Subcutaneous abdominal adipose tissue (tissue), 5 donors: ENCODE data around the gene TREX2.

Experiments
- H3K27ac ChIP-seq: one replicate; pipeline ENCODE4 v1.7.0; 2013; ENCODE audit warnings: low read depth, mild to moderate bottlenecking, inconsistent platforms, low read length, moderate library complexity
- H3K27me3 ChIP-seq, 5 donors: one replicate each; pipeline ENCODE4 v1.7.0; 2013; ENCODE audit warnings: low read length in 5 of 5, inconsistent platforms in 1 of 5; ENCODE audit not compliant: control insufficient read depth in 5 of 5, insufficient read depth in 4 of 5
- H3K36me3 ChIP-seq, 5 donors: one replicate each; pipeline ENCODE4 v1.7.0; 2013; ENCODE audit warnings: low read length in 5 of 5; ENCODE audit not compliant: control insufficient read depth in 5 of 5, insufficient read depth in 5 of 5
- H3K4me1 ChIP-seq, 5 donors: one replicate each; pipeline ENCODE4 v1.7.0; 2013; ENCODE audit warnings: low read length in 5 of 5, mild to moderate bottlenecking in 3 of 5, moderate library complexity in 1 of 5; ENCODE audit not compliant: control insufficient read depth in 5 of 5, insufficient read depth in 5 of 5
- H3K4me3 ChIP-seq, 5 donors: one replicate each; pipeline ENCODE4 v1.7.0; 2013; ENCODE audit warnings: low read length in 5 of 5, low read depth in 1 of 5
- H3K9ac ChIP-seq, 5 donors: one replicate each; pipeline ENCODE4 v1.7.0; 2013; ENCODE audit warnings: low read length in 5 of 5, mild to moderate bottlenecking in 4 of 5, moderate library complexity in 3 of 5
- H3K9me3 ChIP-seq, 5 donors: one replicate each; pipeline ENCODE4 v1.7.0; 2013; ENCODE audit warnings: low read length in 5 of 5; ENCODE audit not compliant: control insufficient read depth in 5 of 5
- donor health status: healthy.
- donor health status: healthy.
- donor health status: healthy.
- donor health status: healthy.
- donor health status: healthy.

TREX2 gene

DNA sequence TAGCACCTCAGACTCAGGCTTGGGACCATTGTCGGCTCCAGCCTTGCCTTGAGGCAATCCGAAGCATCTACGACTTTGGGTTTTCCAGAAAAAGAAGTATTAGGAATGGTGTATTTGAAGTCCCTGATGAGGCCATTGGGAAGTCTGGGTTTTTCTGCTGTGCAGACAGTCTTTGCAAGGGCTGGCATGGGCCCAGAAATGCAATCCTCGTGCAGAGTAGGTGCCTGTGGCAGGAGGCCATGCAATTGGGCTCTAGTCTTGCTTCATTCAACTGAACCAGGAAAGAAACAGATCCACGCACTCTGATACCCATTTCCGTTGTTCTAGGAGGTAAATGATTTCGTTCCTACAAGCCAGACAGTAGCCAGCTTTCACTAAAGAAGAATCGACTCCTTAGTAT, 22.2 kb downstream of the TREX2 start:
- Histone ChIP-seq H3K27me3 (peaks cover 0 to 13% (median 6%) of the 10 kb centered on the region in 5 donors), H3K4me3 (no peak overlapping the region), H3K4me1 (peaks cover 0 to 12% (median 8%) of the 10 kb centered on the region in 5 donors), H3K27ac (no peak overlapping the region), H3K36me3 (peaks cover 0 to 29% (median 15%) of the 10 kb centered on the region in 5 donors), H3K9me3 (no peaks in the 10 kb centered on the region), H3K9ac (no peak overlapping the region)

GRCh38 chrX:153421856-153422255, 24.0 kb downstream of the TREX2 start:
- H3K27me3 ChIP-seq = peaks cover 0 to 16% (median 11%) of the 10 kb centered on the region in 5 donors
- no peak overlapping the region for H3K4me3 ChIP-seq
- H3K36me3 ChIP-seq = peaks cover 0 to 29% (median 15%) of the 10 kb centered on the region in 5 donors
- no peak overlapping the region for H3K27ac ChIP-seq
- H3K9me3 ChIP-seq = no peaks in the 10 kb centered on the region
- peaks cover under 1 to 23% (median 14%) of the 10 kb centered on the region in 5 donors for H3K4me1 ChIP-seq
- no peak overlapping the region for H3K9ac ChIP-seq

DNA sequence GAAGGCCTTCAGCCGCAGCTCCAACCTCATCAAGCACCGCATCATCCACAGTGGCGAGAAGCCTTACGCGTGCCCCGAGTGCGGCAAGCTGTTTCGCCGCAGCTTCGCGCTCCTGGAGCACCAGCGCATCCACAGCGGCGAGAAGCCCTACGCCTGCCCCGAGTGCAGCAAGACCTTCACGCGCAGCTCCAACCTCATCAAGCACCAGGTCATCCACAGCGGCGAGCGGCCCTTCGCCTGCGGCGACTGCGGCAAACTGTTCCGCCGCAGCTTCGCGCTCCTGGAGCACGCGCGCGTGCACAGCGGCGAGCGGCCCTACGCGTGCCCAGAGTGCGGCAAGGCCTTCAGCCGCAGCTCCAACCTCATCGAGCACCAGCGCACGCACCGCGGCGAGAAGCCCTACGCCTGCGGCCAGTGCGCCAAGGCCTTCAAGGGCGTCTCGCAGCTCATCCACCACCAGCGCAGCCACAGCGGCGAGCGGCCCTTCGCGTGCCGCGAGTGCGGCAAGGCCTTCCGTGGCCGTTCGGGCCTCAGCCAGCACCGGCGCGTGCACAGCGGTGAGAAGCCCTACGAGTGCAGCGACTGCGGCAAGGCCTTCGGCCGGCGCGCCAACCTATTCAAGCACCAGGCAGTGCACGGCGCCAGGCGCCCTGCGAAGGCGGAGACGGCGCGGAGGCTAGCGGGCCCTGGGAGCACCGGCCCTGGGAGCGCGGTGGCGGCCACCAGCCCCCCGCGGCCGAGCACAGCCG, 24.8 kb downstream of the TREX2 start:
- Histone ChIP-seq H3K9me3 (no peaks in the 10 kb centered on the region), H3K27me3 (peaks cover 0 to 16% (median 11%) of the 10 kb centered on the region in 5 donors), H3K36me3 (peaks cover 0 to 29% (median 15%) of the 10 kb centered on the region in 5 donors), H3K4me3 (no peak overlapping the region), H3K27ac (no peak overlapping the region), H3K9ac (no peak overlapping the region), H3K4me1 (peaks cover 2 to 30% (median 21%) of the 10 kb centered on the region in 5 donors)

DNA sequence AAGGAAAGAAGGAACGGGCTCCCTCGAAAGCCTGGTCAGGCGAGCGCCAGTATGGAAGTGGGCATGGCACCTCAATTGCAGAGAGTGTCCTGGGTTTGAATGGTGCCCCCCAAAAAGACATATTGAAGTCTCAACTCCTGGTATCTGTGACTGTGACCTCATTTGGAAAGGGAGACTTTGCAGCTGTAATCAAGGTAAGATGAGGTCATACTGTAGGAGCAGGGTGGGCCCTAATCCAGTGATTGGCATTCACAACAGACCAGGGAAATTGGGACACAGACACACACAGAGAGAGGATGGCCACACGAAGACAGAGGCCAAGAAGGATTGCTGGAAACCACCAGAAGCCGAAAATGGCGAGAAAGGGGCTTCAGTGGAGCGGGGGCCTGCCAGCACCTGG, 28.2 kb downstream of the TREX2 start:
- peaks cover 4 to 38% (median 27%) of the 10 kb centered on the region in 5 donors for H3K4me1 ChIP-seq
- H3K27ac ChIP-seq = no peak overlapping the region
- no peak overlapping the region for H3K9ac ChIP-seq
- peaks cover 0 to 29% (median 12%) of the 10 kb centered on the region in 5 donors for H3K36me3 ChIP-seq
- H3K27me3 ChIP-seq = peaks cover 0 to 13% (median 8%) of the 10 kb centered on the region in 5 donors
- no peak overlapping the region for H3K4me3 ChIP-seq
- H3K9me3 ChIP-seq = no peaks in the 10 kb centered on the region

- Histone ChIP-seq H3K9ac (no peak overlapping the region), H3K4me1 (peaks cover 4 to 44% (median 34%) of the 10 kb centered on the region in 5 donors), H3K27me3 (peaks cover 0 to 13% (median 8%) of the 10 kb centered on the region in 5 donors), H3K9me3 (no peaks in the 10 kb centered on the region), H3K4me3 (no peak overlapping the region), H3K27ac (no peak overlapping the region), H3K36me3 (peaks cover 0 to 26% (median 12%) of the 10 kb centered on the region in 5 donors)
Observed at GRCh38 chrX:153416781-153417450, 28.9 kb downstream of the TREX2 start.

DNA sequence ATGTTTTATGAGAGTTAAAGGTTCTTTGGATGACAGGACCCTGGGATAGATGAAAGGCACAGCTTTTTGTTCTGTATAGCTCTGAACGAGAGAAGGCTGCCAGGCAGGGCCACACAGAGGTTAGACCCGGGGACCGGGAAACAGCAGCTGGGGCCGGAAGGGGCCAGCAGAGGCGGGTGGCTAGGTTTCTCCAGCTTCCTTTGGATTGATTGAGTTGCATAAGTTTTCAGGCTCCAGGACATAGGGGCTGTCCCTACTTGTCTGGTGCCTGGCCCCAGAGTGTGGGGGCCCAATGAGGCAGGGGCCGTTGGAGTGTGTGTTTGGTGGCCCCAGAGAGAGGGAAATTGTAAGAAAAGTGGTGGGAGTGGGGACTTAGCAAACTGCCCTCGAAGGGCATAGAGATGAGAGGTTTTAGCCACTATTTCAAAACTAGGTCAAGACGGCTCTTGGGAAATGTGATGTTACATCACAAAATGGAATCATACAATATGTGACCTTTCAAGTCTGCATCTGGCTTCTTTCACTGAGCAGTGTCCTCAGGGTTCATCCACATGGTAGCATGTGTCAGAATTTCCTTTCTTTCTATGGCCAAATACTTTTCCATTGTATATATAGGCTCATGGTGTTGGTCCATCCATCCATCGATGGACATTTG, 30.9 kb downstream of the TREX2 start:
- no peaks in the 10 kb centered on the region for H3K9me3 ChIP-seq
- H3K4me3 ChIP-seq = no peak overlapping the region
- H3K27me3 ChIP-seq = peaks cover 0 to 15% (median 8%) of the 10 kb centered on the region in 5 donors
- peaks cover 7 to 57% (median 44%) of the 10 kb centered on the region in 5 donors for H3K4me1 ChIP-seq
- peak overlapping the region; percentile 65 for H3K27ac ChIP-seq
- H3K36me3 ChIP-seq = peaks cover 0 to 9% (median 5%) of the 10 kb centered on the region in 5 donors
- no peak overlapping the region for H3K9ac ChIP-seq

GRCh38 chrX:153413731-153414130, 32.1 kb downstream of the TREX2 start:
- H3K27me3 ChIP-seq = peaks cover 0 to 12% (median 6%) of the 10 kb centered on the region in 5 donors
- H3K4me1 ChIP-seq = peaks cover 7 to 58% (median 47%) of the 10 kb centered on the region in 5 donors
- no peak overlapping the region for H3K27ac ChIP-seq
- no peak overlapping the region for H3K9ac ChIP-seq
- H3K9me3 ChIP-seq = no peaks in the 10 kb centered on the region
- no peak overlapping the region for H3K4me3 ChIP-seq
- peaks cover 0 to 2% (median 0%) of the 10 kb centered on the region in 5 donors for H3K36me3 ChIP-seq

- H3K27ac ChIP-seq = no peak overlapping the region
- H3K9ac ChIP-seq = peak overlapping the region in 1 of 5 donors; percentile 32
- peaks cover 0 to 16% (median 6%) of the 10 kb centered on the region in 5 donors for H3K27me3 ChIP-seq
- no peaks in the 10 kb centered on the region for H3K9me3 ChIP-seq
- peaks cover 7 to 65% (median 54%) of the 10 kb centered on the region in 5 donors for H3K4me1 ChIP-seq
- peaks cover 0 to 2% (median 0%) of the 10 kb centered on the region in 5 donors for H3K36me3 ChIP-seq
- peak overlapping the region in 4 of 5 donors; percentile 51 to 63 (median 62) for H3K4me3 ChIP-seq
Observed at GRCh38 chrX:153412746-153413720, 32.8 kb downstream of the TREX2 start.

DNA sequence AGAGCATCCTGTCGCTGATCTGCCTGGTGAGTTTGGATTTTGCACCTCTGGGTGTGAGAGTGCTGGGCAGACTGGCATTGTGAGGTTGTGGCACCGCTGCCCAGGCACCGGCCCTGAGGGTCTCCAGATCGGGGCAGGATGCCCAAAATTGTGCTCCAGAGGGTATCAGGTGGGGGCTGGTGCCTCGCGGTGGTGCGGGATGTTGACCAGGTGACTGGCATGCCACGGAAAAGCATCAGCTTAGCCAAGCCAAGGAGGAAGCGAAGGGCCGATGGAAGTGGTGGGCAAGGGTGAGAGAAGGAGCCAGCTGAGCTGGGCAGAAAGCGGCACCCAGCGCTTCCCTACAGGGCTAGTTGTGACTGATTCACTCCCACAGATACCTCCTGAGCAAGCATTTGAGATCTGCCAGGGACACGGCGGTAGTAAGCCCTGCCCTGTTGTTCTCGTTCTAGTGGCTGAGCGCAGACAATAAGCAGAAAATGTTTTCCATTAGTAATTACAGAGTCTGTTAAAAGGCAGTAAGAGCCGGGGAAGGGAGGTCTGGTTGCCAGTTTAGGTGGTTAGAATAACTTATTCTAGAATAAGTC, 33.8 kb downstream of the TREX2 start:
- Histone ChIP-seq H3K4me1 (peaks cover 7 to 62% (median 56%) of the 10 kb centered on the region in 5 donors), H3K36me3 (no peaks in the 10 kb centered on the region), H3K9ac (peak overlapping the region in 4 of 5 donors; percentile 24 to 64 (median 48)), H3K27ac (no peak overlapping the region), H3K4me3 (peak overlapping the region; percentile 51 to 63 (median 62)), H3K27me3 (peaks cover 0 to 18% (median 4%) of the 10 kb centered on the region in 5 donors), H3K9me3 (no peaks in the 10 kb centered on the region)
